ENCODE data around the gene CAMKMT. TPM values are rescaled to one million over a fixed set of nuclear protein-coding genes. Genes with fewer than 3 reads are reported as not detected.
A peak's percentile ranks its signal among the peaks of the same experiment; 100 is the strongest.

The CAMKMT gene
- total and polyA plus RNA-seq, 2 experiments from 2014 or later: 26.5 to 29.5 TPM

GRCh38 chr2:44772669-44773378 lies 411.1 kb downstream of the CAMKMT start (continued):
- TF ChIP-seq ZNF462 (CRISPR knock-in tag; IDR thresholded peaks at IDR 0.05): no peak
- no peak for TF ChIP-seq JUNB (IDR thresholded peaks at IDR 0.05; ENCODE audit: unreplicated experiment)
- no peak for TF ChIP-seq CREB1 (CRISPR knock-in tag; IDR thresholded peaks at IDR 0.05; ENCODE audit: low read depth)

GRCh38 chr2:44774826-44775492 lies 413.2 kb downstream of the CAMKMT start:
- 0 out of 3 replicates have a peak, but pooled peaks cover 6% of the 10 kb centered on the region for H3K9me3 Mint-ChIP-seq
- H3K79me2 ChIP-seq (replicated peaks; ENCODE audit: insufficient read depth): no peaks in the 10 kb centered on the region
- peaks cover under 1% of the 10 kb centered on the region; the same call in 1 of the 3 replicates for H3K36me3 Mint-ChIP-seq (ENCODE audit: low read depth)
- 0 out of 2 replicates have a peak, but pooled peaks cover 1% of the 10 kb centered on the region for H3K9me2 ChIP-seq (ENCODE audit: insufficient read depth)
- no peak overlapping the region for H3K4me3 Mint-ChIP-seq
- peaks cover 83% of the 10 kb centered on the region for H3K4me1 Mint-ChIP-seq
- H3K27ac ChIP-seq (ENCODE audit: low read depth): no peak overlapping the region
- H3K27me3 ChIP-seq (ENCODE audit: insufficient read depth): peaks cover 13% of the 10 kb centered on the region
- H3F3A ChIP-seq (replicated peaks; ENCODE audit: low read depth): peaks cover 13% of the 10 kb centered on the region; the same call in 1 of the 2 replicates
- no peaks in the 10 kb centered on the region for H4K20me1 ChIP-seq (replicated peaks; ENCODE audit: insufficient read depth)
- peaks cover 78% of the 10 kb centered on the region for H3K4me1 ChIP-seq (ENCODE audit: insufficient read depth)
- no peak overlapping the region for H3K27ac Mint-ChIP-seq
- H2AFZ ChIP-seq: no peak overlapping the region
- ATAC-seq: 0 out of 3 replicates have a peak, but pooled peaks have one; percentile 2
- peak; percentile 27 for DNase-seq (ENCODE audit: low spot score)
- H3K27me3 Mint-ChIP-seq (ENCODE audit: insufficient read depth, low read depth, poor library complexity): peaks cover 11% of the 10 kb centered on the region
- H3K4me3 ChIP-seq: no peak overlapping the region
- peak overlapping the region; percentile 37 for H3K4me2 ChIP-seq
- H3K36me3 ChIP-seq (ENCODE audit: insufficient read depth): no peaks in the 10 kb centered on the region
- TF ChIP-seq ZNF462 (CRISPR knock-in tag; IDR thresholded peaks at IDR 0.05): no peak
- no peak for TF ChIP-seq ZNF114 (CRISPR knock-in tag; IDR thresholded peaks at IDR 0.05)
- TF ChIP-seq CTCF (conservative IDR thresholded peaks at IDR 0.05; ENCODE audit: low read depth in 2 of 2): no peak

Data from GM23338 (cell line).